ENCODE data around the gene SLC25A34.

GRCh38 chr1:15777909-15778707 is 42.0 kb downstream of the SLC25A34 start:
- TF ChIP-seq USF1 (IDR thresholded peaks at IDR 0.05; ENCODE audit: borderline replicate concordance, low read depth) (no peak), EP300 (IDR thresholded peaks at IDR 0.05; ENCODE audit: borderline replicate concordance in 1 of 2, low read depth in 1 of 2, low read length in 1 of 2) (no peak), GABPA (IDR thresholded peaks at IDR 0.05; ENCODE audit: low read depth) (no peak), CTCF (IDR thresholded peaks at IDR 0.05) (no peak), USF2 (IDR thresholded peaks at IDR 0.05; ENCODE audit: borderline replicate concordance, low read depth, low read length) (no peak), JUND (IDR thresholded peaks at IDR 0.05) (no peak), RAD21 (IDR thresholded peaks at IDR 0.05; ENCODE audit: low read length) (no peak), CHD2 (IDR thresholded peaks at IDR 0.05; ENCODE audit: low read length, partially characterized antibody) (no peak)

Data from SK-N-SH (cell line).